Testis (tissue), 3 donors: Measurements from ENCODE around the gene SLC26A6. TPM values are rescaled to one million over a fixed set of nuclear protein-coding genes. Genes with fewer than 3 reads are reported as not detected.

ENCODE experiments used
- DNase-seq: peaks from one replicate; pipeline ENCODE4 v3.0.0-alpha.2; 2019
- H3K27ac ChIP-seq, 2 donors: fragments of 200-600 bp; sonication (generic); one replicate each; pipeline ENCODE4 v1.5.1; 2019
- H3K27me3 ChIP-seq: fragments of 200-600 bp; sonication (generic); one replicate; pipeline ENCODE4 v1.5.1; 2019
- H3K36me3 ChIP-seq: fragments of 200-600 bp; sonication (generic); one replicate; pipeline ENCODE4 v1.5.1; 2017; ENCODE audit warnings: low read depth; ENCODE audit errors: missing control alignments
- H3K4me1 ChIP-seq: fragments of 200-600 bp; sonication (generic); one replicate; pipeline ENCODE4 v1.5.1; 2019
- H3K4me3 ChIP-seq, 2 donors: fragments of 200-600 bp; sonication (generic); one replicate each; pipeline ENCODE4 v1.5.1; 2017 to 2019
- H3K9me3 ChIP-seq: fragments of 200-600 bp; sonication (generic); one replicate; pipeline ENCODE4 v1.5.1; 2017
- POLR2A ChIP-seq: fragments of 450-650 bp; IDR thresholded peaks from one replicate; pipeline ENCODE4 v1.6.1; 2017; ENCODE audit warnings: antibody characterized with exemption, mild to moderate bottlenecking, moderate library complexity
- WGBS, 2 donors: methylation state at CpG; one replicate each; pipeline ENCODE4 v1.1.5; 2018; 5-methylcytosine and 5-hydroxymethylcytosine counted together
- intact Hi-C: fragments of 100-400 bp; cut with DNase I; formaldehyde crosslinking; loops from one replicate; pipeline ENCODE4 v1.15.1; 2023; ENCODE audit warnings: low total_unique reads
- polyA plus RNA-seq: library from polyadenylated mRNA; stranded (reverse); fragments of 350-450 nt; fragmentation: Illumina TruSeq; extraction: RNeasy Lipid Tissue Mini Kit (QIAGEN cat#74804); gene quantifications from one replicate; pipeline ENCODE4 v1.2.3, GENCODE V29; 2014; ENCODE audit warnings: low read depth, low replicate concordance; ENCODE audit not compliant: insufficient read depth
- total RNA-seq, 2 donors: library from RNA; depleted of rRNA; stranded (reverse); fragments of >200 nt; gene quantifications; one replicate each; pipeline ENCODE4 v1.2.3, GENCODE V29; 2016
- TF ChIP-seq, protein P1 (sequence below), 3 experiments: fragments of 450-650 bp in 2 of 3; fragments of 200-600 bp in 1 of 3; sonication (generic) in 1 of 3; IDR thresholded peaks; one replicate each; pipeline ENCODE4 v1.5.1; 2016 to 2019; ENCODE audit warnings: antibody characterized with exemption in 3 of 3, mild to moderate bottlenecking in 2 of 3, moderate library complexity in 1 of 3

Gene SLC26A6
- total and polyA plus RNA-seq, 3 donors from 2014 or later: 12.3 to 32.9 (median 24.6) TPM

DNA sequence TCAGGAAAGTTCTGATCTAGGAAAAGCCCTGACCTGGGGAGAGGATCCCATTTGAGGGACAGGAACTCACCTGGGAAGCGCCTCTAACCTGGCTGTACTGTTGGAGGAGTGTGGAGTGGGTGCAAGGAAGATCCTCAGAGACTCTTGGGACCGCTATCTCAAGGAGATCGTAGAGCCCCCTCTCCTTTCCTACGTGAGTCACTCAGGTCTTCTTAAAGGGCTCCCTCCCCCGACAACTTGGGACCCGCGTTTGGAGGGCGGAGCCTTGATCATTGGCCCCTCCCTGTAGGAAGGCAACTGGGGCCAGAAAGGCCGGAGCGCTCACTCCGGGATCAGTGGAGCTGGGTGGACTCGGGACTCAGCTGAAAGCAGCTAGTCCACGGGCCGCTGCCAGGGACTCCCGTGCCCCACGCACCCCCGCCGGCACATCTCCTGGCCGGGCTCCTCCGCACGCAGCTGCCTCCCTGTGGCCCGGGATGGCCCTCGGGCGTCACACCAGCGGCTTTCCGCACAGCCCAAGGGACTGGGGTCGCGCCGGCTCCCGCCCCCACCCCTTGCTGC, 520 bp downstream of the SLC26A6 start:
- H3K27me3 ChIP-seq: no peaks in the 10 kb centered on the region
- intact Hi-C loops: no loop called here
- no peak for TF ChIP-seq POLR2A
- TF ChIP-seq, protein P1, sequence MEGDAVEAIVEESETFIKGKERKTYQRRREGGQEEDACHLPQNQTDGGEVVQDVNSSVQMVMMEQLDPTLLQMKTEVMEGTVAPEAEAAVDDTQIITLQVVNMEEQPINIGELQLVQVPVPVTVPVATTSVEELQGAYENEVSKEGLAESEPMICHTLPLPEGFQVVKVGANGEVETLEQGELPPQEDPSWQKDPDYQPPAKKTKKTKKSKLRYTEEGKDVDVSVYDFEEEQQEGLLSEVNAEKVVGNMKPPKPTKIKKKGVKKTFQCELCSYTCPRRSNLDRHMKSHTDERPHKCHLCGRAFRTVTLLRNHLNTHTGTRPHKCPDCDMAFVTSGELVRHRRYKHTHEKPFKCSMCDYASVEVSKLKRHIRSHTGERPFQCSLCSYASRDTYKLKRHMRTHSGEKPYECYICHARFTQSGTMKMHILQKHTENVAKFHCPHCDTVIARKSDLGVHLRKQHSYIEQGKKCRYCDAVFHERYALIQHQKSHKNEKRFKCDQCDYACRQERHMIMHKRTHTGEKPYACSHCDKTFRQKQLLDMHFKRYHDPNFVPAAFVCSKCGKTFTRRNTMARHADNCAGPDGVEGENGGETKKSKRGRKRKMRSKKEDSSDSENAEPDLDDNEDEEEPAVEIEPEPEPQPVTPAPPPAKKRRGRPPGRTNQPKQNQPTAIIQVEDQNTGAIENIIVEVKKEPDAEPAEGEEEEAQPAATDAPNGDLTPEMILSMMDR (IDR thresholded peaks at IDR 0.05): no peak
- H3K27ac ChIP-seq: peak overlapping the region in 1 of 2 donors; percentile 76
- DNase-seq: peak; percentile 47
- H3K4me1 ChIP-seq: peaks cover 12% of the 10 kb centered on the region
- WGBS, 2 donors: 2 to 11% methylated on average over 7 to 30 of the region's 30 CpGs
- no peaks in the 10 kb centered on the region for H3K36me3 ChIP-seq
- H3K9me3 ChIP-seq: no peaks in the 10 kb centered on the region
- H3K4me3 ChIP-seq: peak overlapping the region; percentile 63 to 88

DNA sequence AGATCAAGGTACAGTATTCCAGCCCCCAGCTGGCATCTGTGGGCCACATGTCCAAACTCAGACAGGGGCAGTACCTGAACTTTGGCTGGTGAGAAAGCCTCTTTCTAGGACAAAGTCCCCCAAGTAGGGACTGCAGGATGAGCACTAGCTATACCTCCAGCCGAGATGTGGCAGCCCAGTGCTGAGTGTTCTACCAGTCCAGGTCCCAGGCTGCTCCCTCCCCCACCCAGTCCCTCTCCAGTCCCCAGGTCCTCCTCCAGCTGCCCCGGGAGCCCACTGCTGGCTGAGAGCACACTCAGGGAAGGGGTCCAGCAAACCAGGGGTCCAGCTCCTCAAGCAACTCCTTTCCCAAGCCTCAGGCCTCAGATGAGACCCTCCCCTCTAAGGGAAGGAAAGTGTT, 1.5 kb downstream of the SLC26A6 start:
- no peaks in the 10 kb centered on the region for H3K27me3 ChIP-seq
- no peaks in the 10 kb centered on the region for H3K36me3 ChIP-seq
- peaks cover 12% of the 10 kb centered on the region for H3K4me1 ChIP-seq
- no peak overlapping the region for H3K27ac ChIP-seq
- TF ChIP-seq POLR2A: no peak
- TF ChIP-seq, protein P1 (IDR thresholded peaks at IDR 0.05): no peak
- 100% methylated on average over 1 to 2 of the region's 2 CpGs for WGBS, 2 donors
- H3K4me3 ChIP-seq: no peak overlapping the region
- no peak for DNase-seq
- no peaks in the 10 kb centered on the region for H3K9me3 ChIP-seq
- intact Hi-C loops: no loop called here

DNA sequence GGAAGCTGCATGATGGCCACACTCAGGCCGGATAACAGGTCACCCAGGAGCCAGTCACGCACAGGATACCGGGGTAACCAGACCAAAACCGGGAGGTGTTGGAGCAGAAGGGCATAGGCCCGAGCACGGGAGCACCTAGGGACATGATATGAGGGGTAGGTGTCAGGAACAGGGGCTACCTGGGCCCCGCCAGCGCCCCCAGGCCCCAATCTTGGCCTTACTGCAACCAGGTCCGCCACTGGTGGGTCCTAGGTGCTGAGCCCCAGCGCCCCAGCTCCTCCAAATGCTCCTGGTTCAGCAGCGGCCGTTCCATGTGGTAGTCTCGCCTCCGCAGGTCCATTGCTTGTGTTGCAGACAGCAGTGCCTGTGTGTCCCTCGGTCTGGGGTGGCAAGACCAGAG, 2.0 kb downstream of the SLC26A6 start:
- H3K36me3 ChIP-seq: no peaks in the 10 kb centered on the region
- no peak for TF ChIP-seq POLR2A
- TF ChIP-seq, protein P1 (IDR thresholded peaks at IDR 0.05): no peak
- H3K27ac ChIP-seq: no peak overlapping the region
- no peak overlapping the region for H3K4me3 ChIP-seq
- no peaks in the 10 kb centered on the region for H3K9me3 ChIP-seq
- intact Hi-C loops: no loop called here
- no peaks in the 10 kb centered on the region for H3K27me3 ChIP-seq
- H3K4me1 ChIP-seq: peaks cover 12% of the 10 kb centered on the region
- WGBS, 2 donors: 94 to 97% methylated on average over 9 to 14 of the region's 15 CpGs
- no peak for DNase-seq

- no peak for DNase-seq
- Histone ChIP-seq H3K4me1 (peaks cover 12% of the 10 kb centered on the region), H3K27me3 (no peaks in the 10 kb centered on the region), H3K27ac (no peak overlapping the region), H3K36me3 (no peaks in the 10 kb centered on the region), H3K9me3 (no peaks in the 10 kb centered on the region), H3K4me3 (no peak overlapping the region)
- TF ChIP-seq, protein P1 (IDR thresholded peaks at IDR 0.05): no peak
- TF ChIP-seq POLR2A: no peak
- 90 to 94% methylated on average over 13 to 22 of the region's 22 CpGs for WGBS, 2 donors
- intact Hi-C loops: no loop called here
These were observed 3.5 kb downstream of the SLC26A6 start for GRCh38 chr3:48631516-48632448.
